HG02588 (cell line): ENCODE results near the gene ASTN2.

Experiments used
- ATAC-seq: cut with Tn5 transposase; IDR thresholded peaks from one replicate; pipeline ENCODE4 v1.9.1; 2021; ENCODE audit warnings: mild to moderate bottlenecking, moderate library complexity; ENCODE audit not compliant: unreplicated experiment

Gene ASTN2

DNA sequence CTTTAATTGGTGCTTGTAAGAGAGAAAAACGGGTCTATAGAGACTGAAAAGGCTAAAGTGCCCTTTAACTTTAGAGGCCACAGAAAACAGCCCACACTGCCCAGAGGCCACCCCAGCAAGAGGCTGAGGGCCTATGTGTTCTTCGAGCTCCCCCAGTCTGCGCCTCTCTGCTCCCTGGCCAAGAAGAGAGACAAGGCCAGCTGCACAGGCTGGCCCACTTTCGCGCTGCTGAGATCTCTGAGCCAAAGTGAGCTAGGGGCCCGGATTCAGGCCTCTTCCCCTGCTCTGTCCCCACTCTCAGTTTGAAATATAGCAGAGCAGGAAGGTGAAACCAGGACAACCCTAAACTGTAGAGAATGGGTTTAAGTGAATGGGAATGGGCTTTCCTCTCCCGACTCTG is 859.7 kb downstream of the ASTN2 start:
- no peak for ATAC-seq

- ATAC-seq: no peak
Observed at GRCh38 chr9:116550696-116551436, 864.0 kb downstream of the ASTN2 start.

DNA sequence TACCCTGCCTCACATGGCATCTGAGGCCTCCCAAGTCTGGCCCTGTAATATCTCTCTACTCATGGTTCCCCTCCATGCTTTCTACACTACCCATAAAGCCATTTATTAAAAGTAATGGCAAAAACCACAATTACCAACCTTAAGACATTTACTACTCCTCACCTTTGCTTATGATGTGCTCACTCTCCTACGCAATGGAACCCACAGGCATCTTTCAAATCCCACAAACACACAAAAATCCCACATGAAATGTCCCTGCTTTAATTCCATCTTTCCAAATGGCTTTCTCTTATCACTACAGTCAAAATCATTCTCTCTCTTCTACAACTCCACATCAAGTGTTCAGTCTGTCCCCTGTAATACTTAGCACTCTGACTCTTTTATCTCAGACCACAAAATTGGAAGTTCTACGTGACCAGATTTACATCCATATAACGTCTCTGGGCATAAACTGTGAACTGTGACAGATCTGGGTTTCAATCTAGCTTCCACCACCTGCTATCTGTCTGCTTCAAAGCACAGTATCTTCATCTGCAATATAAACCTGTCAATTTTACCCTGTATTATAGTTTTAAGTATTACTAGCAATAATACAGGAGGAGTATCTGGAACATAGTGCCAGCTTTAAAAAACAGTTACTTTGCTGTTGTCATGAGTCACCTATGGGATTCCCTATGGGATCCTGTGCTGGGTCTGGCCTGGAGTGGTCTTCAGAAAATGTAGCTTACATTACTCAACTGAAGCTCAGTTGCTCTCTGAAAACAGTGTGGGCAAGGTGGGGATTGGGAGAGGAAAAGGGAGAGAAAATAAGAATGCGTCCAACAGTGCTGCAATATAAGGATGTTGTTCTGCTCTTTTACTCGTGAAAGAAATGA is 864.8 kb downstream of the ASTN2 start:
- ATAC-seq: no peak

- no peak for ATAC-seq
Observed at GRCh38 chr9:116549061-116549664, 865.7 kb downstream of the ASTN2 start.

DNA sequence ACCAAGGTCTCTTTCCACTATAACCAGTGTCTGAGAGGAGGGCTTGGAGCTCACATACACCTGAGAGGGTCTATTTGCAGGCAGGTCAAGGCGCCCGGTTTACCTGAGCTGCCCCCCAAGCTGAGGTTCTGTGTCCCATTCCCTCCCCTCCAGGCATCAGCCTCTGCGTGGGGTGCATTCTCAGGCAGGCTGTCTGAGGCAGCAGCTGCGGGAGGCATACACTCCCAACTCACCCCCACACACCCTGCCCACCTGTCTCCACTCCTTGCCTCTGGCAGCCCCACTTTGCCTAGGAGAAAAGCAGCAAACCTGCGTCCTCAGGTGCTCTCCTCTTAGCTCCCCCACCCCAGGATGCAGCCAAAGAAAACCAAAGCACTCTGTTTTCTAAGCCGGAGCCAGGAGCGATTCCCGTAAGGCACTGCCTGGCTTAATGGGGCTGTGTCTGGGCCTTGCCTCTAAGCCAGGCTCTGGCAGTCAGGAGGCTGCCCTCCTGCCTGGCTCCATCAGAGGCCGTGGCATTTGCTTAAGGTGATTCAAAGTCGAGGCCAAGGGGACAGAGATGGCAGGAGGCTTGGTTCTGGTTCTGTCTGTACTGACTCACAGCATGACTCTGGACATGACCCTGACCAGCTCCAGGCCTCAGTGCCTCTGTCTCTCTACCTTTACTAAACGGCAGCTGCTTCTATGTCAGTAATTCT is 867.0 kb downstream of the ASTN2 start:
- ATAC-seq: no peak

DNA sequence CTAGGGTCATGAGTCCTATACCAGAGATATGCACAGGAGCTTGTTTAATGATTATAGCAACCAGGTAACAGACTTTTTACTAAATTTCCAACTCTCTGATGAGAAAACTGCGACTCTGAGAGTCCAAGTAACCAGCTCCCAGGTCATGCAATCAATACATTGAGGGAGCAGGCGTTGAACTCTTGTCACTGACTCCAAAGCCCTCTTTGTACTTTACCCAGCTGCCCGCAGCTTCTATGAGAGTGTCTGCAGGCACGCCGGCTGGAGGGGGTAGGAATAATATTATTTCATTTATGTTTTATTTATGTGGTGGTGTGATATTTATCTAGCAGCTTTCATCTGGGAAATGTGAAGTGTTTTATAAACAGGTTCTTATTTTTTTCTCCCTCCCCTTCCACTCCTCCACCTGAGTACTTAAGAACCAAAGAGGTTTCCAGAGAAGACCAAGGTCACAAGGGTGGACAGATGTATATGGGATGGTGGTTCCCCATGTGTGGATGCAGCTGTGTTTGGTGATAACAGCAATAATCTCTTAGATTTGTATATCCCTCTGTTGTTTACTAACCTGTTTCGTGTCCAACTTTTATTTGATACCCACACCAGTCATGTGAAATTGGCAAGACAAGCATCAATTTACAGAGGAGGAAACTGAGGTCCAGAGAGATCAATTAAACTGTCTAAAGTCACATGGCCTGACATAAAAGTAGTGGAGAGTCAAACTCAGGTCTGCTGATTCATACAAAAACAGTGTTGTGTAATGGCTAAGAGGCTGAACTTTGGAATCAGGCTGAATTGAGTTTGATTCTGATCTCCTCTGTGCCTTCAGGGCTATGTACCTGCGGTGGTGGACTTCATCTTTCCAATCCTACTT is 867.9 kb downstream of the ASTN2 start:
- ATAC-seq: no peak

DNA sequence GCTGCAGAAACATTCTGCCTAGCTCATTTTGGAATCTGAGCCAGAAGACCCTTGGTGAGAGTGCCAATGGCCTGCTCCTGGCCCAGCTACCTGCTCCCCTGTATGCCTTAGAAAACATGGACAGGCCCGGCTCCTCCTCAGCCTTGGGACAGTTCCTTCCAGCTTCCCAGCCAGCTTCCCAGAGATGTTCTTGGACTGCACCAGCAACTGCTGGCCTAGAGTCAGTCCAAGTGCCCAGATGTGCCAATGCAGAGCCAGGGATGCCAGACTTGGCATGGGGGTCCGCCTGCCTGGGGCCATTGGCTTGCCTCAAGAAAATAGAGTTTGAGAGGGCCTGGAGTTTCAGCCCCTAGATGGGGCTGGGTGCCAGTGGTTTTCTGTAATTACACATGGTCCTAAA is 870.0 kb downstream of the ASTN2 start:
- no peak for ATAC-seq

DNA sequence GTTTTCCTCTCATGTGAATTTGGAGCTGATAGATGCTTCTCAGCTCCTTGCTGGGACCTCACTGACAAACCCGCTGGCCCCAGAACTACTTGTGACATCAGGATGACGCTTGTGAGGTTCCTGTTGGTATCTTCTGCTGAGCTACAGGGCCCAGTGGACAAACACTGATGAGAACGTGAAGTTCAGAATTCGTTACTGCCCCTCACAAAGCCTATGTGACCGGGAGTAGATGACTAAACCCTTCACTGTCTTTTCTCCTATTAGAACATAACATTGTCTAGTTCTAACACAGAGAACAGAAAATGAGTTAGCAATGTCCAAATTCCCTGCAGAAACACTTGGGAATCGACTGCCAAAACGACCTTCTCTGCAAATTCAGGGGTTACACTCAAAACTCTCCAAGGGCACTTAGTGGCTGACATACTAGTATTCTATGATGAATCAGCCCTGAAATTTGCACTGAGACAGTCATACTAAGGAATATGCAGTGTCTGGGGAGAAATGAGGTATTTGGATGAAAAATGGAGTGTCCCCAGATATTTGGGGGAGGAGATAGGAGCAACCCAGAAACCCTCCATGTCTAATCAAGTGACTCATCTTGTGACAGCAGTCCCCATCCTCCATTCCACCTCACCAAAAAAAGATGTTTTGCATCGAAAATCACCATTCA is 871.0 kb downstream of the ASTN2 start:
- no peak for ATAC-seq

GRCh38 chr9:116541402-116541801 is 873.5 kb downstream of the ASTN2 start:
- ATAC-seq: no peak

DNA sequence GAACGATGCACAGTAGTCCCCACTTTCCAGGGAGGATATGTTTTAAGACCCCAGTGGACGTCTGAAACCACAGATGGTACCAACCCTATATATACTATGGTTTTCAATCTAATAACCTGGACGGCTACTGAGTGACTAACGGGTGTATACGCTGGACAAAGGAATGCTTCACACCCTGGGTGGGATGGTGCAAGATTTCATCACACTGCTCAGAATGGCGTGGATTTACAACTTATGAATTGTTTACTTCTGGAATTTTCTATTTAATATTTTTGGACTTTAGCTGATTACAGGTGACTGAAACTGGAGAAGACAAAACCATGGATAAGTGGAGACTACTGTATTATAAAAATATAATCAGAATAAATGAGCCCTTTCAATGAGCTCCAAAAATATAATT is 875.3 kb downstream of the ASTN2 start:
- ATAC-seq: no peak

- no peak for ATAC-seq
Observed at GRCh38 chr9:116525611-116526010, 889.2 kb downstream of the ASTN2 start.

GRCh38 chr9:116524778-116525470 is 889.9 kb downstream of the ASTN2 start:
- ATAC-seq: no peak

DNA sequence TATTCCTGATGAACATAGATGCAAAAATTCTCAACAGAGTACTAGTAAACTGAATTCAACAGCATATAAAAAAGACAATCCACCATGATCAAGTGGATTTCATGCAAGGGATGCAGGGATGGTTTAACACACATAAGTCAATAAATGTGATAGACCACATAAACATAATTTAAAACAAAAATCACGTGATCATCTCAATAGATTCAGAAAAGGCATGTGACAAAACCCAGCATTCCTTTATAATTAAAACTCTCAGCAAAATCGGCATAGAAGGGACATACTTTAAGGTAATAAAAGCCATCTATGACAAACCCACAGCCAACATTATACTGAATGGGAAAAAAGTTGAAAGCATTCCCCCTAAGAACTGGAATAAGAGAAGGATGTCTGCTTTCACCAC is 894.6 kb downstream of the ASTN2 start:
- no peak for ATAC-seq

GRCh38 chr9:116516456-116516855 is 898.4 kb downstream of the ASTN2 start:
- no peak for ATAC-seq

DNA sequence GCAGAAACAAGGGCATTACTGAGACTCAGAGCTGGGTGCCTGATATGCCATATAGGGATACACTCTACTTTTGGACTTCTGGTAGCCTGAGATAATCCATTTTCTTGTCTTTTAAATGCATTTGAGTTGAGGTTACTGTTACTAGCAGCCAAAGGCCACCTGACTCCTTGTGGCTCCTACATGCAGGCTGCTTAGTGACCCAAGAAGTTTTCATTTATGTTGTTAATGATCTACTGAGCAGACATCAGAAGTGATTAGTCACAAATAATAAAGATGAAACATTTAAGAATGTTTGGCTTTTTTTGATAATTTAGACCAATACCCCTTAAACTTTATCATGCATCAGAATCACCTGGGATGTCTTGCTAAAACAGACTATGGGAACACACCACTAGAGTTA is 899.3 kb downstream of the ASTN2 start:
- no peak for ATAC-seq

- ATAC-seq: no peak
Observed at GRCh38 chr9:116506685-116507084, 908.2 kb downstream of the ASTN2 start.

DNA sequence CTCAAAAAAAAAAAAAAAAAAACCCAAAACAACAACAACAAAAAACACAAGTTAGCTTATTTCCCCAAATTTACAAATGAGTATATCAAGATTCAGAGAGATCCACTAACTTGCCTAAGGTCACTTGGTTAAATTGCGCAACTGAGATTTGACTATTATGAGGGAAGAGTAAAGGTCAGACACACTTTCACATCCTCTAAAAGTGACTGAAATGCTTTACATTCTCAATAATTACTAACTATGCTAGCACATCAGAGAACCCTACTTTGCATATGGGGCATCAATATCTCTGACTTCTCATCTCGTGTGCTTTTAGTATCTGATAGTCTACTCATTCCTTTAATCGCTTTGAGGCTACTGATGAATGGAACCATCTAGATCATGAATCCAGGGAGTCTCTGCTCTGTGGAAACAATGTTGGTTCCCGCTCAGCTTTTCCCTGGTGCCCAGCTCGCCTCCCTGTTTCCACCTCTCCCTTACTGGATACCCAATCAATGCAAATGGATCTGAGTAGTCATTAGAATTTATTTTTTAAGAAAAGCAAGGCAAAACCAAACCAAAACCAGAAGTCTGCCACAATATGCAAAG is 909.9 kb downstream of the ASTN2 start:
- peak; percentile 97 for ATAC-seq

DNA sequence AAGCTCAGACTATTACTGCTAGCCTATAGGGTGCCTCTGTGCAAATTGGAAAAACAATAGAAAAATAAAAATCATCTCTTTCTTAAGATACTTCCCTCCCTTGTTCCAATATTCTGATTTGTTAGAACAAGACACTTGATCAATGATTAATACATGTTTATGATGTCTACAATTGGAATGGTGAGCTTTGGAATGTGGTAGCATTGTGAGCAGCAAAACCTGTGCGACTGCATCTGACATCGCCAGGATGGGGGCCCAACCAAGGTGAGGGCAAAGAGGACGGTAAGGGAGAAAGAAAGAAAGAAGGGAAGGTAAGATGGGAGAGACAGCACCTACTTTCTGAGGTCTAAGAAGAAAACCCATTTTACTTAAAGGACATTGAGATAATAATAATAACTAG is 910.8 kb downstream of the ASTN2 start:
- ATAC-seq: no peak

GRCh38 chr9:116502746-116503145 is 912.1 kb downstream of the ASTN2 start:
- no peak for ATAC-seq
